ENCODE results near the gene COPS9. TPM values are rescaled to one million over a fixed set of nuclear protein-coding genes. Genes with fewer than 3 reads are reported as not detected.

Gene COPS9
- total RNA-seq, 1 donor from 2014 or later: 115 TPM

DNA sequence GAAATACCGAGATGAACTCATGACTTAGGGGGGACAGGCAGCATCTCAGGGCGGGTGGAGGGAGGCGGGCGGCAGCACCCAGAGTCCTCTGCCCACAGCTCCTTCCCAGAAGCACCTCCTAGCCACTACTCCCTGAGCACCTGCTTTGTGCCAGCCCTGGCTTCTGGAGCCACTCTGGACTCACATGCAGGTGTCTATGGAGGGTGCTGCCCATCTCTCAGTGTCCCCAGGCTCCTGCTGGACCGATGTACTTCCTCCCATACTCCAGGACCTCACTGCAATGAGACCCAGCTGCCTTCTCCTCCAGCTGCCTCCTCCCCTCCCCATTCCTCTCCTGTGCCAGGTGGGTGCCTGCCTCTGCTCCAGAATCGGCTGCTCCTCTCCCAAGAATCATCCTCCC is 26.4 kb upstream of the COPS9 start:
- H3K4me3 Mint-ChIP-seq (ENCODE audit: low read depth): no peak overlapping the region
- no peaks in the 10 kb centered on the region for H3K36me3 Mint-ChIP-seq (ENCODE audit: insufficient read depth)
- no peak for DNase-seq (ENCODE audit: low spot score, unreplicated experiment)
- H3K27me3 Mint-ChIP-seq: peaks cover 25% of the 10 kb centered on the region
- H3K27ac Mint-ChIP-seq: no peak overlapping the region
- no peaks in the 10 kb centered on the region for H3K9me3 Mint-ChIP-seq (ENCODE audit: low read depth)
- H3K4me1 Mint-ChIP-seq (ENCODE audit: low read depth): no peaks in the 10 kb centered on the region
- TF ChIP-seq, protein P1, sequence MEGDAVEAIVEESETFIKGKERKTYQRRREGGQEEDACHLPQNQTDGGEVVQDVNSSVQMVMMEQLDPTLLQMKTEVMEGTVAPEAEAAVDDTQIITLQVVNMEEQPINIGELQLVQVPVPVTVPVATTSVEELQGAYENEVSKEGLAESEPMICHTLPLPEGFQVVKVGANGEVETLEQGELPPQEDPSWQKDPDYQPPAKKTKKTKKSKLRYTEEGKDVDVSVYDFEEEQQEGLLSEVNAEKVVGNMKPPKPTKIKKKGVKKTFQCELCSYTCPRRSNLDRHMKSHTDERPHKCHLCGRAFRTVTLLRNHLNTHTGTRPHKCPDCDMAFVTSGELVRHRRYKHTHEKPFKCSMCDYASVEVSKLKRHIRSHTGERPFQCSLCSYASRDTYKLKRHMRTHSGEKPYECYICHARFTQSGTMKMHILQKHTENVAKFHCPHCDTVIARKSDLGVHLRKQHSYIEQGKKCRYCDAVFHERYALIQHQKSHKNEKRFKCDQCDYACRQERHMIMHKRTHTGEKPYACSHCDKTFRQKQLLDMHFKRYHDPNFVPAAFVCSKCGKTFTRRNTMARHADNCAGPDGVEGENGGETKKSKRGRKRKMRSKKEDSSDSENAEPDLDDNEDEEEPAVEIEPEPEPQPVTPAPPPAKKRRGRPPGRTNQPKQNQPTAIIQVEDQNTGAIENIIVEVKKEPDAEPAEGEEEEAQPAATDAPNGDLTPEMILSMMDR (IDR thresholded peaks at IDR 0.05; ENCODE audit: unreplicated experiment): no peak

GRCh38 chr2:240162032-240162431 is 25.9 kb upstream of the COPS9 start:
- no peak overlapping the region for H3K4me3 Mint-ChIP-seq (ENCODE audit: low read depth)
- no peaks in the 10 kb centered on the region for H3K36me3 Mint-ChIP-seq (ENCODE audit: insufficient read depth)
- H3K9me3 Mint-ChIP-seq (ENCODE audit: low read depth): no peaks in the 10 kb centered on the region
- peaks cover 25% of the 10 kb centered on the region for H3K27me3 Mint-ChIP-seq
- H3K27ac Mint-ChIP-seq: no peak overlapping the region
- TF ChIP-seq, protein P1 (IDR thresholded peaks at IDR 0.05; ENCODE audit: unreplicated experiment): no peak
- DNase-seq (ENCODE audit: low spot score, unreplicated experiment): no peak
- H3K4me1 Mint-ChIP-seq (ENCODE audit: low read depth): no peaks in the 10 kb centered on the region

- H3K4me1 Mint-ChIP-seq (ENCODE audit: low read depth): no peaks in the 10 kb centered on the region
- H3K36me3 Mint-ChIP-seq (ENCODE audit: insufficient read depth): no peaks in the 10 kb centered on the region
- TF ChIP-seq, protein P1 (IDR thresholded peaks at IDR 0.05; ENCODE audit: unreplicated experiment): no peak
These were observed 25.1 kb upstream of the COPS9 start for GRCh38 chr2:240161087-240161750.

GRCh38 chr2:240160291-240161086 is 24.4 kb upstream of the COPS9 start:
- H3K27ac Mint-ChIP-seq: no peak overlapping the region
- no peaks in the 10 kb centered on the region for H3K4me1 Mint-ChIP-seq (ENCODE audit: low read depth)
- no peak for DNase-seq (ENCODE audit: low spot score, unreplicated experiment)
- H3K27me3 Mint-ChIP-seq: peaks cover 16% of the 10 kb centered on the region
- no peak overlapping the region for H3K4me3 Mint-ChIP-seq (ENCODE audit: low read depth)
- TF ChIP-seq, protein P1 (IDR thresholded peaks at IDR 0.05; ENCODE audit: unreplicated experiment): no peak
- H3K36me3 Mint-ChIP-seq (ENCODE audit: insufficient read depth): no peaks in the 10 kb centered on the region
- H3K9me3 Mint-ChIP-seq (ENCODE audit: low read depth): no peaks in the 10 kb centered on the region

More at GRCh38 chr2:240161087-240161750, 25.1 kb upstream of the COPS9 start:
- Mint-ChIP-seq H3K27me3 (peaks cover 22% of the 10 kb centered on the region), H3K27ac (no peak overlapping the region), H3K4me3 (ENCODE audit: low read depth) (no peak overlapping the region), H3K9me3 (ENCODE audit: low read depth) (no peaks in the 10 kb centered on the region)
- DNase-seq (ENCODE audit: low spot score, unreplicated experiment): no peak

- H3K4me3 Mint-ChIP-seq (ENCODE audit: low read depth): no peak overlapping the region
- no peaks in the 10 kb centered on the region for H3K9me3 Mint-ChIP-seq (ENCODE audit: low read depth)
- no peaks in the 10 kb centered on the region for H3K36me3 Mint-ChIP-seq (ENCODE audit: insufficient read depth)
- peaks cover 13% of the 10 kb centered on the region for H3K27me3 Mint-ChIP-seq
- no peak for DNase-seq (ENCODE audit: low spot score, unreplicated experiment)
- H3K4me1 Mint-ChIP-seq (ENCODE audit: low read depth): no peaks in the 10 kb centered on the region
- no peak overlapping the region for H3K27ac Mint-ChIP-seq
- TF ChIP-seq, protein P1 (IDR thresholded peaks at IDR 0.05; ENCODE audit: unreplicated experiment): no peak
These were observed 23.2 kb upstream of the COPS9 start for GRCh38 chr2:240159251-240159839.

All from progenitor cell of endocrine pancreas (in vitro differentiated cells).